CD1c-positive myeloid dendritic cell (primary cell): ENCODE data around the gene C6orf47.

ENCODE experiments used
- DNase-seq: peaks from one replicate; pipeline ENCODE4 v3.0.0-alpha.2; 2016; ENCODE audit errors: extremely low spot score

Gene C6orf47

DNA sequence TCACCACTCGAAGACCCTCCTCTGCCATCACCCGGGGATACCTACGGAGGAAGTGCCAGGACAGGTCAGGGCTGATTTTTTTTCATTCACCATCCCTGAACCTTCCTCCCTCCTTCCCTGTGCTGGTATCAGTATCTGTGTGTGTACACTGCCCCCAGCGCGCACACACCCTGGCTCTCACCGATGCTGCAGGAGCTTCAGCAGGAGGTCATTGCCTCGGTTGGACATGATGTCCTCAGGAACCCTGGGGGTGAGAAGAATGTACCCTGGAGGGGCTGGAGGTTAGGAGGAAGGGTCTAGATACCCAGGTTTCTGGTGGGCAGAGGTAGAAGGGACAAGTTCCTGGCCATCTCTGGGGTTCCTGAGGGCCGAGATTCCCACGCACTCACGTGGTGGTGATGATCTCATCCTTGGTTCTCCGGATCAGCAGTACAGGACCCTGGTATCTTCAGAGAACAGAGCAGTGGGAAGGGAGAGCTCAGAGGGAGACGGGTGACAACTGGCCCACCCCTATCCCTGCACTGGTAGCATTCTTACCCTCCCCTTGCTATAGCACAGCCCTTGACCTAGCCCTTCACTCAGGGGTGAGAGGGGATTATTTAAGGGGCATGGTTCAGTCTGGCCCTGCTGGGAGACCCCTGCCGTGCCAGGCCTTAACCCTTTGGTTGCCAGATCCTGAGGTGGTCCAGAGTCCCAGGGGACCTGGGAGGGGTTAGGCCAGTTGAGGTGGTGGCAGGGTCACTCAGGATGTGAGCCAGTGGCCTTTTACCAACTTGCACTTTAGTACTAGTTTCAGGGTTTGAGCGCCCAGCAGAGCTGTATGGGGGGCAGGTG, 27.5 kb upstream of the C6orf47 start:
- DNase-seq = no peak

DNA sequence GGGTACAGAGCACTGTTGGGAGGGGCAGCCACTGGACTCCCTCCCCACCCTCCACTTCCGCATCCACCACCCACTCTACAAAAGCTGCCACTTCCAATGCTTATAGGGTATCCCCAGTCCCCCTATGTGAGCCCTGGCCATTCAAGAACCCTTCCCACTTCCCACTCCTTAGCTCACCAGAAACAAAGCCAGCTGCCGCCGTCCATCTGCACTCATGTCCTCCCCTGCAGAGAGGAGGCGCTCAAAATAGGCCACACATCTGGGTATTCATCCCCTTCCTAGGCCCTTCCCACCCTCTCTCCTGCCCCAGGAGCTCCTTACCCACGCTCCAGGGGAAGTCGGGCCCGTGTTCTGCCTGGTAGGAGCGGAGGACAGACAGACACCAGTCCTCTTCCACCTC, 26.7 kb upstream of the C6orf47 start:
- no peak for DNase-seq

DNA sequence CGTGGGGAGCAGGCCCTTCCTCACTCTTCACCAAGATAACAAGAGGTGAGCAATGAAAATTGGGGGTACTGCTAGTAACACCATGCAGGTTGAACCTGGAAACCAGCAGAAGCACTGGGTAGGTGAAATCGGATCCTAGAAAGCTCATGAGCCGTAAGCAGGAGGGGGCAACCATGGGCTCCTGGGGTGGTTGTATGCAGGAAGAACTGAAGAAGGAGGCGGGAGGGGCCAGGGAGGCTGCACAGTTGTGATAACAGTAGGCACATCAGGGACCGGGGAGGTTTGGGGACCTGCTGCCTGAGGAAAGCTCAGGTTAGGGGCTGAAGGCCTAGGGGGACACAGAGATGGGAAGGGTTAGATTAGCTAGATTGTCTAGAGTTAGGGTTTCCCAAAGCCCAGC, 25.9 kb upstream of the C6orf47 start:
- no peak for DNase-seq

DNA sequence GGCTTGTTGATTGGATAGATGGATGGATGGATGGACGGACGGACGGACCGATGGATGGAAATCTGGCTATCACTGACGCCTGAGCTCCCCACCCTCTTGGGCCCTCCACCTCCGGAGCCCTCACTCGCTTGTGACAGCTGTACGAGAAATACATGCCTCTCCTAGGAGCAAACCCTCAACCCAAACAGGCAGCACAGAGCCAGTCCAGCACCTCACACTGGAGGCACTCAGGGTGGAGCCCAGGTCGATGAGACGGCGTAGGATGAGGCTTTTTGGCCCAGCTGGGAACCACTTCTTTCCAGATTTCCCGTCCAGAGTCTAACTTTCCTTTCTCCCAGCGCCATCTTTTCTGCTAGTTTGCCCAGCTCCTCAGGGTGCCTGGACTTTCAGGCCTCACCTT, 23.0 kb upstream of the C6orf47 start:
- no peak for DNase-seq

DNA sequence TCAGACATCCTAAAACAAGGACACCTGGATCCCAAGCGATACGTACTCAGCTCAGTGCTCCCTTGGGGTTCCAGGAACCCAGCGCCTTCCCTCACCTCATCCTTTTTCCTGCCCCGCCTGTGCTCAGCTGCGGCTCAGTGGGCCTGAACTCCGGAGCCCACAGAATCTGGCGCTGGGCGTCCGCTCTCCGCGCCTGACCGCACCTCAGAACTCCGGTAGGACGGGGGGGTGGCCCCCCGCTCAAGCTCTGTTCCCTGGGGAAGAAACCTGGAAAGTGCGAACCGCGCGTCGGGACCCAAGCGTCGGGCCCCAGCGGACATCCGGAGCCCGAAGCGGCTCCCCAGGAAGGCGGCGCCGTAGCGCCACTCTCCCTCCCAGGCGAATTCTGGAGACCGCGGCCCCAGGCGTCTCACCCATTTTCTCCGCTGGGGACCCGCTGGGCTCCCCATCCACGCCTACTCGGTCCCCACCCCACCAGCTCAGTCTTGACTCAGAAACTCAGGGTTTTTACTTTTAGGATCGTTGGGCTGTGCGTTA, 20.6 kb upstream of the C6orf47 start:
- peak; percentile 39 for DNase-seq

DNA sequence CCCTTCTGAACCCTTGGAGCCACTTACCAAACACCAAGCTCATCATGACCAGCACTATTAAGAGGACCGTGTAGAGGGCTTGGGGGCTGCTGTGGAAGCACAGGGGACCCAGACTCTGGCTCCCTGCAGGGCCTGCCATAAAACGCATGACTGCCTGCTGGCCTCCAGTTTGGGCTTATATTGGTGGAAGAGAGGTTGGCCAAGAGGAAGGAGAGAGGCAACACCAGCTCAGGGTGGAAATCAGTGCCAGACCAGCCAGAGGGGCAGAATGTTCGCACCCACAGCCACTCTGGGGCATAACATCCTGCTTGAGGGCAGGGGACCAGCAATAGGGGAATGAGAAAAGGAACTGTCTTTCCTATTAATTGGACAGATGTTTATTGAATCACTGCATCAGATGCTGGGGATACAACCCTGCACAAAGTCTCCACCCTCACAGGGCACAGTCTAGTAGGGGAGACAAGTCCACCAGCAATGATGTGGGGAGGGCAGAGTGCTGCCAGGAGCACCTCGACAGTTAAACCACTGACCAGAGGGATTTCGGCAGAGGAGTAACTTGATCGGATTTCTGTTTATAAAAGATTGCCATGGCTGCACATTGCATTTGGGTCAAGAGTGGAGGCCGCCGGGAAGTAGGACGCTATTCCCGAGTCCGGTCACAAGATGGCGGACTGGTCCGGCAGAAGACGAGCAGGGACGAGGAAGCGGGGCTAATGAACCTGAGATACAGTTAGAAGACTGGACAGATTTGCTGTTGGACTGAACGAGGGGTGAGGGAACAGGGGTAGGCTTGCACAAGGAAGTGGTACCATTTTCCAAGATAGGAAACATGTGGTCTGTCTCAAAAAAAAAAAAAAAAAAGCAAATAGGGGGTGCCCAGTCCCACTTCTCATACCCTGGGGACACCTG, 19.9 kb upstream of the C6orf47 start, which contains the start of gene LY6G5C:
Gene LY6G5C, minus strand, starts transcription at position 842 of the 909 bp plus-strand sequence. Its CDS starts 694 bp downstream, at position 148.
- DNase-seq = peak; percentile 71

DNA sequence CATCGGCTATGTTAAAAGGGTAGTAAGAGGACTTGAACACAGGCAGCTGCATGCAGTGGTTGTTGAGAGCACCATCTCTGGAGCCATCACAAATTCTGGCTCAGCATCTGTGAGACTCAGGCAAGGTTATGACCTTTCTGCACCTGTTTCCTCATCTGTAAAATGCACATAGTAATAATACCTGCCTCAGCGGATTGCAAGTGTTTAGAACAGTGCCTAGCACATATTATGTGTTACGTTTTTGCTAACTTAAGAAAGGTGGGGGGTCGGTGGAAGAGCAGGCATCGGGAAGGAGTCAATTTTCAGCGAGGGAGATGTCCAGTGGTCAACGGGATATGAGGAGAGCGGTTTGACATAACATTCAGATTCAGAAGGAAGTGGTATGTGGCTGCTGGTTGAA, 17.4 kb upstream of the C6orf47 start:
- no peak for DNase-seq

DNA sequence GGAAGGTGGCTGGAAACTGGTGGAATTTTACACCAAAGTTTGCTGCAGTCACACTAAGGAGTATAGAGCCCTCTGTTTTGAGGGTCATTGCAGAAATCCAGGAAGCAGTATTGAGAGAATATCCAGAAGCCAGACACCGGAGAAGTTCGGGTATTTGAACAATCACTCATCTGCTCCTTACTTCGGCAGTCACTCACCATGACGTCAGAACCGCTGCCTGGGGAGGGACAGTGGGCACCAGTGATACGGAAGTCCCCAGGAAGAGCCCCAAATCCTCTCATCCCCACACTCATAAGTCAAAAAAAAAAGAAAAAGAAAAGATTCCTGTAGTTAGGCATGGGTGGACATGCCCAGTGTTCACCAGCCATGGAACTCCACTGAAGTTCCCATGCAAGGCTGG, 16.3 kb upstream of the C6orf47 start:
- DNase-seq = no peak

DNA sequence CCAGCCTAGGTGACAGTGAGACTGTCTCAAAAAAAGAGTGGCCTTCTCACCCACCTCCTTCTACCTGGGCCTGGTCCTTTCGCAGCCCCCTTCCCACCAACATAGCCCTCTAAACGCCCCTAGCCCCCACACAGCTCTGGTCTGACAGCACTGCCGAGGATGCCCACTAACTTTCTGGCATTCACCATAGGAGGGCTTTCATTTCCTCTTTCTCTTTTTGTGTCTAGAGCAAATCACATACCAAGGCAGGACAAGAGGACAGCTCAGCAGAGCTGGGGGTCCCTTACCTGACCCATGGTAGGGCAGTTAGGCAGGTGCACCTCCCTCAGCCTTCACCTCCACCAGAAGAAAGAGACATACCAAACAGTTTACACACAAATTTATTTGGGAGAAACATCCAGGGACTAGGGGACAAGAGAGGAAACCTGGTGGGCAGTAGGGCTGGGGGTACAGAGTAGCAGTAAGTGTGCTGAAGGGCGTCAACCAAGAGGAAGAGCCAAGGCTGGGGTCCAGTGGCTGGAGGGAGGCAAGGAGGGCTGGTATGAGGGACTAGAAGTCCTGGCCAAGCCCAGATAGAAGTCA, 15.8 kb upstream of the C6orf47 start:
- no peak for DNase-seq

DNA sequence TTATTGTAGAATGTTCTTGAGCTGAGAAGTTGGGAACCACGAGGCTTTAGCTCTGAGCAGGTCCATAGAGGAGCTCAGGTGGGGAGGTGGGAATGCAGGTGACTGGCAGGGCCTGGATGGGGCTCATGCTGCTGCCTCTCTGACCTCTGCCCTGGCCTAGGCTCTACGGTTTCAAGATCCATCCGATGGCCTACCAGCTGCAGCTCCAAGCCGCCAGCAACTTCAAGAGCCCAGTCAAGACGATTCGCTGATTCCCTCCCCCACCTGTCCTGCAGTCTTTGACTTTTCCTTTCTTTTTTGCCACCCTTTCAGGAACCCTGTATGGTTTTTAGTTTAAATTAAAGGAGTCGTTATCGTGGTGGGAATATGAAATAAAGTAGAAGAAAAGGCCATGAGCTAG, 9.1 kb upstream of the C6orf47 start, which contains the start of gene LY6G5B:
Gene LY6G5B, plus strand, starts transcription at position 301 of the 400 bp plus-strand sequence. CDS start 975 bp downstream, outside the sequence.
- no peak for DNase-seq

DNA sequence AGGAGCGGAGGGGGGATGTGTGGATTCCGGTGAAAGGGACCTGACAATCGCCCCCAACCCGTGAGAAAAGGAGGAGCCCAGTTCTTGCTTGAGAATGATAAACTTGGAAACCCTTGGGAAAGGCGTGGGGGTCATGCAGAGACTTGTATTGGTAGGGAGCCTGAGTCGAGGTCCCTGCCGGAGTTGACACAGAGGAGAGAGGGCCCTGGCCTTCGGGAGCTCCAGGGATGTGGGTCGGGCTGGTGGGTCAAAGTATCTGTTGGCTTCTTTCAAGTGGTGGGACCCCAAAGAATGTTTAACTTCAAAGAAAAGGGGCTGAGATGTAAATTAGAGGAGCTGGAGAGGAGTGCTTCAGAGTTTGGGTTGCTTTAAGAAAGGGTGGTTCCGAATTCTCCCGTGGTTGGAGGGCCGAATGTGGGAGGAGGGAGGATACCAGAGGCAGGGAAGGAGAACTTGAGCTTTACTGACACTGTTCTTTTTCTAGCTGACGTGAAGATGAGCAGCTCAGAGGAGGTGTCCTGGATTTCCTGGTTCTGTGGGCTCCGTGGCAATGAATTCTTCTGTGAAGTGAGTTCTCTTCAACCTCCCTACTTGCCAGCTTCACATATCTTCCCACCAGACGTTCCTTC, 5.9 kb upstream of the C6orf47 start:
- DNase-seq = peak; percentile 79

DNA sequence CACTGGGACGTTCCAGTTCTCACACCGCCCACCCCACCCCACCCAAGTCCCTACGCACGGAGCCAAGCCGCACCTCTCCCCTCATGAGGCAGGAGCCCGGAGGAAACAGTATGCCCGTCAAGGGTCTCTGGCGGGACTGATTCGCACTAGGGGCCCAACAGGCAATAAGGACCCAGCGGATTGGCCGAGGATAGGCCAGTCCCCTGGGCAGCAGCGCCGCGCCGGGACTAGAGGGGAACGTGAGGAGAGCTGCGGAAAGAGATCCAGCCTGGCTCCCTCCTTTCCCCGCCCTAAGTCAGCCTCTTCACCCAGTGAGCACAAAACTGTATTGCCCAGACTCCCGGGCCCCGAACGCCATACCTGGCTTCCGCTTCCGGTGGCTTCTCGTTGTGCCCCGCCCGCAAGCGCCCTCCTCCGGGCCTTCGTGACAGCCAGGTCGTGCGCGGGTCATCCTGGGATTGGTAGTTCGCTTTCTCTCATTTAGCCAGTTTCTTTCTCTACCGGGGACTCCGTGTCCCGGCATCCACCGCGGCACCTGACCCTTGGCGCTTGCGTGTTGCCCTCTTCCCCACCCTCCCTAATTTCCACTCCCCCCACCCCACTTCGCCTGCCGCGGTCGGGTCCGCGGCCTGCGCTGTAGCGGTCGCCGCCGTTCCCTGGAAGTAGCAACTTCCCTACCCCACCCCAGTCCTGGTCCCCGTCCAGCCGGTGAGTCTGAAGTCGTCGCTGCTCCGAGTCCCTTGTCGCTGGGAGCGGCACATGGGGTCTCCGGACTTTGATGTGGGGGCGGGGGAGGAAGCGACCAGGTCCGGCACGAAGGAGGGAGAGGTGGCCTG, 5.1 kb upstream of the C6orf47 start, which contains the start of gene CSNK2B:
Gene CSNK2B, plus strand, starts transcription at position 580 of the 836 bp plus-strand sequence. CDS start 752 bp downstream, outside the sequence.
- peak; percentile 98 for DNase-seq

DNA sequence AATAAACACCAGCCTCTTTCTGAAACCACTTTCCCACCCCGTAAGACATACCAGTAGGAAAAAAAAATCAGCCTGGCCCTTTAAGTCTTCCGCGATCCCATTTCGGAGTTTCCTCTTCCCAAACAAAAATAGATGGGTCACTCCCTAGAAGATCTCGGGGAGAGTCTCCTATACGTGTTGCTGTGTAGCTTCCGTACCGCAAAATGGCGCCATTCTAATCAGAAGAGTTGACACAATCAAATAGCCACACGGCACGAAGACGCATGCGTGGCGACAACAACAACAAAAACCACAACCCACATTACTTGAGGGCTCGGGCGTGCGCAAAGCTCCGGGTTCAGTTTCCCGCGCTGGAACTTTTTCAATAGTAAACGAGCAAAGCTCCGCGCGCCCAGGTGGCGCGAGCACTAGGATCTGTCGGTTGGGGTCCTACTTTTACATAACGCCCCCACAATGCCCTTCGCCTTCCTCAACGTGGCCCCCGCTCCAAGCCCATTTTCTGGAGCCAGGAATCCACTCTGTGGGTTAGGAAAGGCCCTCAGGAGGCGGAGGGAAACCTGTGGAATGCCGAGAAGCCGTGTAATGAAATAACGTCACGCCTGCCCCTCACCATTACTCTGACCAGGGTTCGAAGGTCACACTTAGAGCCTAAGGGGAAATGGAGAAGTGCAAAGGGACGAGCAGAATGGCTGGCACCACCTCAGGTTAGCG, 4.4 kb upstream of the C6orf47 start, which contains the start of gene GPANK1:
Gene GPANK1, minus strand, starts transcription at position 208 of the 711 bp plus-strand sequence. CDS start 519 bp downstream, outside the sequence.
- DNase-seq = peak; percentile 97

DNA sequence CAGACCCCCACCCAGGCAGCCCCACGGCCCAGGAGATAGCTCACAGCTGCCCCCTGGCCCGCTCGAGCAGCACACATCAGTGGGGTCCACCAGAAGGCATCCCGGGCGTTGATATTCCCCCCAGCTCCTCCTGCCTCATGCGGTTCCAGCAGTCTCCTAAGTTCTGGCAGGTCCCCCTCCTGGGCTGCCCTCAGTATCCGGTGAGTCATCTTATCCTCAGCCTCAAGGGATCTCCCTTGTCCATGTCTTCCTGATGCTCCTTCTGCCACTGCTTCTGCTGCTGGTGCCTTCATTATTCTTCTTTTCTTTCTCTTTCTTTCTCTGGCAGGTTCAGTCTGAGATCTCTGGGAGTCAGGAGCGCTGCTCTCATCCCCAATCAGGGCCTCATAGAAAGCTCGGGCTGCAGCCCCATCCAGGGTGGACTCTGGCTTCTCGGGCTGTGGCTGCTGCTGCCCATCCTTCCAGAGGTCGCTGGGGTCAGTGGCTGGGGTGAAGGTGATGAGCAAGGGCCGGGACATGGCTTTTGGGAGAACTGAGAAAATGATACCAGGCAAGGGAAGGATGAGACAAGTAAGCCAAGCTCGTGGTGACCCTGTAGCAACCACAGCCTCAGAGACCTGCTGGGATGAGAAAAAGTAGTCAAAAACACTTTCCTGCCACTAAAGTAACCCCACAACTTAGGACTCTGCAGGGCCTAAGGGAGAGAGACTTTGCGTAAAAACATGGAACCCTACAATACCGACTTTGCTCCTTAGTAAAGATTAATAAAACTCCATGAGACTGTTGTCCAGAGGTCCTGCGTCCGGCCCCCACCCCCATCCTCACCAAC, 3.6 kb upstream of the C6orf47 start:
- DNase-seq = no peak

DNA sequence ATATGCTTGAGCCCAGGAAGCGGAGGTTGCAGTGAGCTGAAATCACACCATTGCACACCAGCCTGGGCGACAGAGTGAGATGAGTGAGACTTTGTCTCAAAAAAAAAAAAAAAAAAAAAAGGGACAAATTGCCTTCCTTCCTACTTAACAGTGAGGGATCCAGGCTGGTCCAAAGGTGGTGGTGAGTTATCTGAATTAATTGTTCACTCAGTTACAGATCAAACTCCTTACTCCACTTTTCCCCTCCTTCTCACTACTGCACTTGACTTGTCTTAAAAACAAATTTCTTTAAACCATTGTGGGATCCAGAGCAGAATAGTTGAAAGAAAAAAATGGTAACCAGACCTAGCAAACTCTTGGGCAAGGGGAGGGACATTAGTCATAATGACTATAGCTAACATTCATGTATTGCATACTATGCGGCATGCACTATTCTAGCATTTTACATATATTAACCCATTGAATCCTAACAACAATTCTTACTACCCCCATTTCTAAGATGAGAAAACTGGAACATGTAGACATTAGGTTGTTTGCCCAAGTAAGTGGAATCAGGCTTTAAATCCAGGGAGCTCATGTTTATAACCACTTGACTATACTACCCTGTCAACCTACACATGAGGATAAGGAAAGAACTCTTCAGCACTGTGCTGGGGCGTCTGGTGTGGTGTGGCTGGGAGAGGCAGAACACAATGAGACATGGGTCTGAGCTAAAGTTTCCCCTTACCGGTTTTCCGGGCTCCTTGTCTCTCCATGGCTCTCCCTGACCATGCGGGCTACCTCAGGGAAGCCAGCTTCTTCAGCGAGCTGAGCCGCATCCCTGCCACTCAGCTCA, 2.8 kb upstream of the C6orf47 start:
- no peak for DNase-seq

DNA sequence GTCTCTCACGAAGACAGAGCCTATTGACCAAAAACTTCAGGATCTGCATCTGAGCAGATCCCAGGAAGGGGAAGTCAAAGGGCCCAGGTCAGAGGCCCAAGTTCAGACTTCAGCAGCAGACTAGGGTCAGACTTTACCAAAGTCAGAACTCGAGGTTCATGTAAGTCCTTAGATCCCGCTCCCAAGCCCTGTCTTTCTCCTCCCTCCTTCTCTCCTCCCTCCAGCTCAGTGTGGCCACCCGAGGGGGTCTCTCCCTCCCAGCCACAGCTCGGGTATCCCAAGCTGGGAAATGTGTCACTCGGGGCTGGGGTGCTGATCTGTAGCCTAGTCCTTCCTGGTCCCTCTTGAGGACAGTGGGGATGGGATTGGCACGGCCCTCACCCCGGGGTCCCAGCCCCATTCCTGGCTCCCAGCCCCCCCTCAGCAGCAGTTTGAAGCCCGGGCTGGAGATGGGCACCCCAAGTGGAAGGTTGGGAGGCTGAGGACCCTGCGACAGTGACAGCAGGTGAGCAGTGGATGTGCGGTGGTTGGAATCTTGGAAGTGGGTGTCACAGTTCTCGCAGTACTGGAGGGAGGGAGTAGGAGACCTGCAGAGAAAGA, 1.6 kb upstream of the C6orf47 start:
- peak; percentile 61 for DNase-seq
